Hepatocyte (in vitro differentiated cells): Measurements from ENCODE around the gene NRTN.

ENCODE experiments used
- CTCF ChIP-seq: fragments of 200-600 bp; sonication (generic); IDR thresholded peaks from 2 replicates; pipeline ENCODE4 v1.5.1; 2016; ENCODE audit warnings: antibody characterized with exemption, mild to moderate bottlenecking; ENCODE audit not compliant: poor library complexity
- EZH2 ChIP-seq: fragments of 200-600 bp; sonication (generic); IDR thresholded peaks from 2 replicates; pipeline ENCODE4 v1.6.1; 2016; ENCODE audit warnings: antibody characterized with exemption, mild to moderate bottlenecking, borderline replicate concordance
- EZH2phosphoT487 ChIP-seq: fragments of 200-600 bp; sonication (generic); IDR thresholded peaks from one replicate; pipeline ENCODE4 v1.6.1; 2018; ENCODE audit warnings: antibody characterized with exemption, mild to moderate bottlenecking, low read depth, moderate library complexity; ENCODE audit not compliant: unreplicated experiment, severe bottlenecking

- no peak for TF ChIP-seq EZH2
- TF ChIP-seq CTCF, result no peak
- no peak for TF ChIP-seq EZH2phosphoT487
Observed at GRCh38 chr19:5789351-5789761, 15.5 kb upstream of the NRTN start.
